ENCODE results near the gene TSSK2. TPM values are rescaled to one million over a fixed set of nuclear protein-coding genes. Genes with fewer than 3 reads are reported as not detected.

TSSK2 gene
- total RNA-seq, 2 donors from 2014 or later = not detected

GRCh38 chr22:19086417-19086816 lies 44.7 kb upstream of the TSSK2 start:
- no peak for DNase-seq
- TF ChIP-seq, protein P1, sequence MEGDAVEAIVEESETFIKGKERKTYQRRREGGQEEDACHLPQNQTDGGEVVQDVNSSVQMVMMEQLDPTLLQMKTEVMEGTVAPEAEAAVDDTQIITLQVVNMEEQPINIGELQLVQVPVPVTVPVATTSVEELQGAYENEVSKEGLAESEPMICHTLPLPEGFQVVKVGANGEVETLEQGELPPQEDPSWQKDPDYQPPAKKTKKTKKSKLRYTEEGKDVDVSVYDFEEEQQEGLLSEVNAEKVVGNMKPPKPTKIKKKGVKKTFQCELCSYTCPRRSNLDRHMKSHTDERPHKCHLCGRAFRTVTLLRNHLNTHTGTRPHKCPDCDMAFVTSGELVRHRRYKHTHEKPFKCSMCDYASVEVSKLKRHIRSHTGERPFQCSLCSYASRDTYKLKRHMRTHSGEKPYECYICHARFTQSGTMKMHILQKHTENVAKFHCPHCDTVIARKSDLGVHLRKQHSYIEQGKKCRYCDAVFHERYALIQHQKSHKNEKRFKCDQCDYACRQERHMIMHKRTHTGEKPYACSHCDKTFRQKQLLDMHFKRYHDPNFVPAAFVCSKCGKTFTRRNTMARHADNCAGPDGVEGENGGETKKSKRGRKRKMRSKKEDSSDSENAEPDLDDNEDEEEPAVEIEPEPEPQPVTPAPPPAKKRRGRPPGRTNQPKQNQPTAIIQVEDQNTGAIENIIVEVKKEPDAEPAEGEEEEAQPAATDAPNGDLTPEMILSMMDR (conservative IDR thresholded peaks at IDR 0.05) = no peak
- peaks cover 11% of the 10 kb centered on the region for H3K9me3 Mint-ChIP-seq
- H3K27ac Mint-ChIP-seq = no peak overlapping the region
- Histone ChIP-seq H3K27ac (ENCODE audit: low read depth, low read length) (no peak overlapping the region), H3K4me1 (ENCODE audit: control insufficient read depth, insufficient read depth, low read length) (no peaks in the 10 kb centered on the region), H3K4me3 (ENCODE audit: low read length) (no peak overlapping the region), H3K36me3 (ENCODE audit: control insufficient read depth, insufficient read depth, low read length) (peaks cover 42% of the 10 kb centered on the region), H3K27me3 (ENCODE audit: control insufficient read depth, insufficient read depth, low read length, poor library complexity, severe bottlenecking) (no peaks in the 10 kb centered on the region), H3K9ac (ENCODE audit: extremely low read depth, low read length, poor library complexity, severe bottlenecking) (no peak overlapping the region), H3K9me3 (ENCODE audit: control insufficient read depth, low read length) (no peaks in the 10 kb centered on the region)
- H3K27me3 Mint-ChIP-seq (ENCODE audit: insufficient read depth) = no peaks in the 10 kb centered on the region
- no peak overlapping the region for H3K4me3 Mint-ChIP-seq
- 83 to 96% methylated on average over 4 to 6 of the region's 6 CpGs for WGBS, 2 experiments (ENCODE audit: insufficient coverage in 1 of 2, insufficient read length in 1 of 2)
- H3K36me3 Mint-ChIP-seq (ENCODE audit: low read depth) = peaks cover 53% of the 10 kb centered on the region
- H3K4me1 Mint-ChIP-seq = peaks cover 2% of the 10 kb centered on the region

- Histone ChIP-seq H3K4me1 (ENCODE audit: control insufficient read depth, insufficient read depth, low read length) (no peaks in the 10 kb centered on the region), H3K9ac (ENCODE audit: extremely low read depth, low read length, poor library complexity, severe bottlenecking) (no peak overlapping the region), H3K36me3 (ENCODE audit: control insufficient read depth, insufficient read depth, low read length) (peaks cover 38% of the 10 kb centered on the region), H3K4me3 (ENCODE audit: low read length) (no peak overlapping the region), H3K27ac (ENCODE audit: low read depth, low read length) (no peak overlapping the region), H3K27me3 (ENCODE audit: control insufficient read depth, insufficient read depth, low read length, poor library complexity, severe bottlenecking) (no peaks in the 10 kb centered on the region), H3K9me3 (ENCODE audit: control insufficient read depth, low read length) (no peaks in the 10 kb centered on the region)
- TF ChIP-seq, protein P1 (conservative IDR thresholded peaks at IDR 0.05) = no peak
- WGBS, 2 experiments (ENCODE audit: insufficient coverage in 1 of 2, insufficient read length in 1 of 2) = 87 to 92% methylated on average over 3 of the region's 3 CpGs
- H3K27ac Mint-ChIP-seq = no peak overlapping the region
- peaks cover 11% of the 10 kb centered on the region for H3K9me3 Mint-ChIP-seq
- H3K4me1 Mint-ChIP-seq = peaks cover 2% of the 10 kb centered on the region
- no peak for DNase-seq
- no peaks in the 10 kb centered on the region for H3K27me3 Mint-ChIP-seq (ENCODE audit: insufficient read depth)
- no peak overlapping the region for H3K4me3 Mint-ChIP-seq
- peaks cover 50% of the 10 kb centered on the region for H3K36me3 Mint-ChIP-seq (ENCODE audit: low read depth)
These were observed 44.2 kb upstream of the TSSK2 start for GRCh38 chr22:19086896-19087295.

GRCh38 chr22:19088866-19089595 lies 42.1 kb upstream of the TSSK2 start:
- Histone ChIP-seq H3K9me3 (ENCODE audit: control insufficient read depth, low read length) (no peaks in the 10 kb centered on the region), H3K9ac (ENCODE audit: extremely low read depth, low read length, poor library complexity, severe bottlenecking) (no peak overlapping the region), H3K4me3 (ENCODE audit: low read length) (no peak overlapping the region), H3K27me3 (ENCODE audit: control insufficient read depth, insufficient read depth, low read length, poor library complexity, severe bottlenecking) (no peaks in the 10 kb centered on the region), H3K36me3 (ENCODE audit: control insufficient read depth, insufficient read depth, low read length) (peaks cover 37% of the 10 kb centered on the region), H3K4me1 (ENCODE audit: control insufficient read depth, insufficient read depth, low read length) (no peaks in the 10 kb centered on the region), H3K27ac (ENCODE audit: low read depth, low read length) (no peak overlapping the region)
- H3K27me3 Mint-ChIP-seq (ENCODE audit: insufficient read depth) = no peaks in the 10 kb centered on the region
- H3K4me3 Mint-ChIP-seq = no peak overlapping the region
- peaks cover 7% of the 10 kb centered on the region for H3K9me3 Mint-ChIP-seq
- no peak for DNase-seq
- 96 to 97% methylated on average over 7 to 13 of the region's 14 CpGs for WGBS, 2 experiments (ENCODE audit: insufficient coverage in 1 of 2, insufficient read length in 1 of 2)
- H3K36me3 Mint-ChIP-seq (ENCODE audit: low read depth) = peaks cover 35% of the 10 kb centered on the region
- H3K4me1 Mint-ChIP-seq = peaks cover 2% of the 10 kb centered on the region
- TF ChIP-seq, protein P1 (conservative IDR thresholded peaks at IDR 0.05) = no peak
- peak overlapping the region; percentile 68 for H3K27ac Mint-ChIP-seq

Measured in endodermal cell (in vitro differentiated cells).